Mucosa of gallbladder (tissue), 1 donor: ENCODE data around the gene ETHE1. TPM values are rescaled to one million over a fixed set of nuclear protein-coding genes. Genes with fewer than 3 reads are reported as not detected.
"Not testable (repeated sequence)": the region's sequence is repeated elsewhere in the genome, so short reads cannot be mapped to it uniquely, and the experiment has no call there.

Source experiments
- DNase-seq: peaks from one replicate; pipeline ENCODE4 v3.0.0-alpha.2; 2020; ENCODE audit warnings: low spot score
- total RNA-seq: library from RNA; stranded (reverse); gene quantifications from one replicate; pipeline ENCODE4 v1.2.1, GENCODE V29; 2021
- donor health status: DM: no; HTN: no; CAD: no.

The ETHE1 gene
- total RNA-seq, 1 donor from 2014 or later = 55.4 TPM

- no peak for DNase-seq
Observed at GRCh38 chr19:43551399-43552197, 24.6 kb upstream of the ETHE1 start.

DNA sequence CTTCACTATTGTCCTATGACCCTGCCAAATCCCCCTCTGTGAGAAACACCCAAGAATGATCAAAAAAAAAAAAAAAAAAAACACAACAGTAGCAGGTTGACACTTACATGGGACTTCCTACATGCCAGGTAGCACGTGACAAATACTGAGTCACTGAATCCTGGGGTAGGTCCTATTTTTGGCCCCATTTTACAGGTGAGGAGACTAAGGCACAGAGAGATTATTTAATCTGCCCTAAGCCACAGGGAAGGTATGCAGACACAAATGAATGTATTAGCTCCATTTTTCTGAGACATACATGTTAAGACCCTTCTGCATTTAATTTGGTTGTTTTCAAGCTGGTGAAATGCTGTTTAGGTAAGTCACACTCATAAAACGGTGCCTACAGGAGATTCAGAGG lies 21.7 kb upstream of the ETHE1 start:
- no peak for DNase-seq

- DNase-seq = not testable (repeated sequence)
Observed at GRCh38 chr19:43547926-43548325, 20.9 kb upstream of the ETHE1 start.

- DNase-seq = no peak
Observed at GRCh38 chr19:43546581-43546980, 19.6 kb upstream of the ETHE1 start.

DNA sequence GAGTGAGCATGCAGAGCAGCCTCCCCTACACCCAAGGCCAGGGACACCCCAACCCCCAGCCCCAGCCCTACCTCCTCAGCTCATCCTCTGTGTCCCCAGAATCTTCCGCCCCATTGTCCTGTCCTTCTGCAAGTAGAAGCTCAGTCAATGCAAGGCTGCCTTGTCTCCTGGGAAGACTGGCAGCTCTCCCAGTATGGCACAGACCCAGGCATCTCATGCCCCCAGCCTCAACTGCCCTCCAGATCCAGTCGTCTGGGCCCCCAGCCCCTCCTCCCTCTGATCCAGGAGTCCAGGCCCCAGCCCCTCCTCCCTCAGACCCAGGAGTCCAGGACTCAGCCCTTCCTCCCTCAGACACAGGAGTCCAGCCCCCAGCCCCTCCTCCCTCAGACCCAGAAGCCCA lies 19.0 kb upstream of the ETHE1 start:
- no peak for DNase-seq

DNA sequence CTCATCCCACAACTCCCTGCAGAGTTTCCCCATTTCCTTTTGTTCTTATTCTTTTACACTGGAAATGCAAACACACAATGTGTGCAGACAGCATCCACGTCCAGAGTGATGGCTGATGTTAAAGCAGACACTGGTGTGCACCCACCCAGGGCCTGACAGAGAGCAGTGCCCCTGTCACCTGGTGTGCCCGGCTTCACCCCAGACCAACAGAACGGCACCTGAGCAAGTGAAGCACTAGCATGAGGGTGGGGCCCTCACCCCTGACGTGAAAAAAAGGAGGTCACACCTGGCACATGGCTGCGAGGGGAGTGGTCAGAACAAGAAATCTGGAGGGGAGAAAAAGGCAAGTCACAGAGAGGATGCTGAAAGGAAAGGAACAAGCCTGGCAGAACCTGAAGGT lies 18.3 kb upstream of the ETHE1 start:
- DNase-seq = no peak

DNA sequence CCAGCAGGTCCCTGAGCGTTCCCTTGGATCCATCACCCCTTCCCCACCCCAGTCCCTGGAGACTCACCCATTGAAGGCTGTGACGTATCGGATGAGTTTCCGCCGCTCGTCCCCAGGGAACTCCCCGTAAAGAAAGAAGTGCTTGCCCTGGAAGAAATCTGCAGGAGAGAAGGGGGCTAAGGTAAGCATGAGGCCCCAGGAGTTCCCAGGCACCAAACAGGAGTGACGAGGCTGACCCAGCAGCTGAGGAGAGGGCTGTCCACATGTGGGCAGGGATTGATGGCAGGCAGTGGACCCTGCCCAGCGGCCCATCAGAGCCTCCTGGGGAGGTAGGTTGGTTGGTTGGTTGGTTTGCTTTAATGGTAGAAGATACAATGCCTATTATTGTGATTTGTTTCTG lies 17.1 kb upstream of the ETHE1 start:
- no peak for DNase-seq

DNA sequence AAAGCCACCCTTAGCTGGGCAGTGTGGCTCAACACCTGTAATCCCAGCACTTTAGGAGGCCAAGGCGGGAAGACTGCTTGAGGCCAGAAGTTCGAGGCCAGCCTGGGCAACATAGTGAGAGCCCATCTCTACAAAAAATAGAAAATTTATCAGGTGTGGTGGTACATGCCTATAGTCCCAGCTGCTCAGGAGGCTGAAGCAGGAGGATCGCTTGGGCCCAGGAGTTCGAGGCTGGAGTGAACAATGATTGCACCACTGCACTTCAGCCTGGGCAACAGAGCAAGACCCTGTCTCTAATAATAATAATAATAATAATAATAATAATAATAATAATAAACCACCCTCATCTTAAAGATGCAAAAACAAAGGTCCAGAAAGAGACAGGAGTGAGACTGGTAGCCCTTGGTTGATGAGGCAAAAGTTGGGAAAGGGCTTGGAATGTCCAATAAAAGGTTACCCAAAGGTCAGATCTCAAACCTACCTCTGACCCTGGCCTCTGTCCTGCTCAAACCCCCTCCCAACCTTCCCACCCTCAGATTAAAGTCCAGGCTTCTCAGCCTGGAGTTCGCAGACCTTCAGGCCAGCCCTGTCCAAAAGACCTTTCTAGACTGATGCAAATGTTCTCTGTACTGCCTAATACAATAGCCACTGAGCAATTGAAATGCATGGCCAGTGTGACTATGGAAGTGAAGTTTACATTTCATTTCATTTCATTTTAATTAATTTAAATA lies 15.1 kb upstream of the ETHE1 start:
- no peak for DNase-seq

GRCh38 chr19:43540381-43540780 lies 13.4 kb upstream of the ETHE1 start:
- DNase-seq = no peak

GRCh38 chr19:43538922-43539321 lies 11.9 kb upstream of the ETHE1 start:
- no peak for DNase-seq

GRCh38 chr19:43534816-43535761 lies 8.1 kb upstream of the ETHE1 start:
- DNase-seq = peak; percentile 49

- DNase-seq = no peak
Observed at GRCh38 chr19:43534305-43534815, 7.4 kb upstream of the ETHE1 start.

- DNase-seq = peak; percentile 99
Observed at GRCh38 chr19:43533546-43534304, 6.7 kb upstream of the ETHE1 start.

DNA sequence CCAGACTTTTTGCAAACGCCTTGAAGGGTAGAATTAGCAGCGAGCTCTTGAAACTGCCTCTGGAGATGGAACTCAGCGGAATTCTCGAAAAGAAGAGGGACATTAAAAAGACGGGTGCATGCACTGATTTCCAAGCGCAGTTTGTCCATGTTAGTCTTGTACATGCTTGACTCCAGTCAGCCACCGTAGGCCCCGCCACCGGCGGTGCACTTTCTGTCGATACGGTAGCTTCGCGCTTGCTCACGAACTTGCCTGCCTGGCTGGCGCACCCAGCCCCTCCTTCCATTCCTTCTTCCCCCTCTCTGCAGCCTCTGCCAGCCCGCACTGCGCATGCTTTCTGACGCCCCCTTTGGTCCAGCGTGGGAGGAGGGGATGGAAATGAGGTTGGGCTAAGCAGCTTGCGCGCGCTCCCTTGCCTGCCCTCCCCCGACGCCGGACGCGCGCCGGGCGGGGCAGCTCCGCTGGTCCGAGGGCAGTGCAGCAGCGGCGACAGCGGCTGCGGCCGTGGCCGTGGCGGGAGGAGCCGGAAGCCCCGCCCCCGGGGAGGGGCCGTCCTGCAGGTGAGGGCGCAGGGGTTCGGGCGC lies 6.1 kb upstream of the ETHE1 start, which contains the start of gene ZNF575:
Gene ZNF575 (plus strand): TSS at position 227 of the 584 bp plus-strand sequence. CDS start 1,235 bp downstream, outside the sequence.
- peak; percentile 94 for DNase-seq

DNA sequence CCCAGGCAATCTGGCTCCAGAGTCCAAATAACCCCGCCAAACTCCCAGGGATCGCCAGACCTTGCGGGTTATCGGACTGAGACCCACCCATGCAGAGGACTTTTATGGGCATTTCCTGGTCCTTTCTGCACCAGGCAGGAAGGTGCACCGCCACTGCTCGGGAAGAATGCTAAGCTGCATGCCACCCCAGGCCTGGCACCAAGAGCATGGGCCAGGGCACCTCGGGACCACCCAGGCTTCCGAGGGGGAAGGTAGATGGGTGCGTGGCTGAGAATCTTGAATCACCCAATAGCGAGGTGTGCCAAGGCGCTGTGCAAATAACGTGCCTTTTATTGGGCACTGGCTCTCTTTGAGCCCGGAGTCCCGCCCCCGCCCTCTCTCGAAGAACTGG lies 5.6 kb upstream of the ETHE1 start:
- no peak for DNase-seq

DNA sequence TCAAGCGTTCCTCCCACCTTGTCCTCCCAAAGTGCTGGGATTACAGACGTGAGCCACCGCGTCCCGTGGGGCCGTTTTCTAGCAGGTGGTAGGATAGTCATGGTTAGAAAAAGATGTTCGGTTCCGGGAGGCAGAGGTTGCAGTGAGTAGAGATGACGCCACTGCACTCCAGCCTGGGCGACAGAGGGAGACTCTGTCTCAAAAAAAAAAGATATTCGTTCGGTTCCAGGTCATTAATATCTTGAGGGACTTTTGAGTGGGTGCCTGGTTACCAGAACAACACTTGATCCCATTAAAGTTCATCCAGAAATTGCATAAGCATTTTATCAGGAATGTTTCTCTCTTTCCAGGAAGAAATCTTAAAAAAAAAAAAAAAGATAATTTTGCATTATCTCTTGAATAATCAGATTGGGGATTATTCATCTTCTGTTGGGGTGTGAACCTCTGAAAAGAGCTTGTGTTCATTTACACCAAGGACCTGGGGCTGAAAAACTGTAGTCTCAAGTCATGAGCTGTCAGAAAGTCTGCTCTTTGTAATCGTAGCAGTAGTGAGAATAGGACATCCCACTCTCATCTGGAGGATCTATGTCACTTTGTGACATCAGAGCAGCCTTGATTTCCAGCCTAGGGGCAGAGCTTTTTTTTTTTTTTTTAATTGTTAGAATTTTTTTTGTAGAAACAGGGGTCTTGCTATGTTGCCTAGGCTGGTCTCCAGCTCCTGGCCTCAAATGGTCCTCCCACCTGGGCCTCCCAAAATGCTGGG lies 1.0 kb upstream of the ETHE1 start:
- DNase-seq = no peak

- no peak for DNase-seq
Observed at GRCh38 chr19:43525836-43526771, 897 bp downstream of the ETHE1 start.

DNA sequence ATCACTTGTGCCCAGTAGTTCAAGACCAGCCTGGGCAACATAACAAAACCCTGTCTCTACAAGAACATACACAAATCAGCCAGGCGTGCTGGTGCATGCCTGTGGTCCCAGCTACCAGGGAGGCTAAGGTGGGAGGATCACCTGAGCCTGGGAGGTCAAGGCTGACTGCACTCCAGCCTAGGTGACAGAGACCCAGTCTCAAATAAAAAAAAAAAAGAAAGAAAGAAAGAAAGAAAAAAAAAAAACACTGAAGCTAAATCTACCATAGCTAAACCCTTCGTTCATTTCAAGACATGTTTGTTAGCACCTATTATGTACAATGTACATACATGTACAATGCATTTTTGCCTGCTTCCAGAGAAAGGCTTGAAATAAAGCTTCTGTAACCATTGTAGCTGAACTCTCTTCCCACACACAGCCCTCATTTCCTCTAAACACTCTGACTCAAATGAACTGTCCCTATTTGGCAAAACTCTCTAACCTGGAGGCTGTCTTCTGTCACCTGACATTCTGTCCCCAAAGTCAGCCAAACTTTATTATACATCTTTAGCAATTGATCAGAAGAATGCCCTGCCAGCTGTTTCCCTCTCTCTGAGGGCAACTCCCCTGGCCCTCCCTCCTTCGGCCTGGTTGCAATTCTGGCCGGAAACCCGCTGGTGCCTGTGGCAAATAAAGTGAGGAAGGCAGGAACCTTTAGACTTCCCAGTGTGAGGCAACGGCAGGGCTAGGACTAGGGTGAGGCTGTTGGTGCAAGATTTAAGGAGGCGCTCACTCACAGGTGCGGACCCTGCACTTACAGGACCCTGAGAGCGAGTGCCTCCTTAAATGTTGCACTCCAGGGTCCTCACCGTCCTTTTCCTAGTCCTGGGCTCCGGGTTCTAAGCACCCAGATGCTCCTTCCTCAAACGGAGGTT lies 1.8 kb downstream of the ETHE1 start:
- peak; percentile 58 for DNase-seq
